ENCODE results near the gene C10orf62. TPM values are rescaled to one million over a fixed set of nuclear protein-coding genes. Genes with fewer than 3 reads are reported as not detected.
A peak's percentile ranks its signal among the peaks of the same experiment; 100 is the strongest.

C10orf62 gene
- total and polyA plus RNA-seq, 2 experiments from 2014 or later: not detected

DNA sequence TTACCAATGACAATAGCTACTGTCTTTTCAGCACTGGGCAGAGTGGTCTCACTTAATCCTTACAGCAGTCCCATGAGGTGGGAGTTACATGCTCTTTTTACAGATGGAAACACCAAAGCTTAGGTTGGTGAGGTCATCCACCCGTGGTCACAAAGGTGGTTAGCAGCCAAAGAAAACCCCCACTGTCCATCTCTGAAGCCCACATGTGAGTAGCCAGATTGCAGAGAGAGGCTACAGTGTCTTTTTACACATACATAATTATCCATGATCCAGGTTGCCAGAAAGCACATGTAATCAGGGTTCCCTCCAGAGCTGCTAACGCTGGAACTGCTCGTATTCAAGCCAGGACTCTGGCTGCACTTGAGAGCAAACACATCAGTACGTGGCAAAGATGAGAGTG lies 41.6 kb upstream of the C10orf62 start (continued):
- TF ChIP-seq, protein P1, sequence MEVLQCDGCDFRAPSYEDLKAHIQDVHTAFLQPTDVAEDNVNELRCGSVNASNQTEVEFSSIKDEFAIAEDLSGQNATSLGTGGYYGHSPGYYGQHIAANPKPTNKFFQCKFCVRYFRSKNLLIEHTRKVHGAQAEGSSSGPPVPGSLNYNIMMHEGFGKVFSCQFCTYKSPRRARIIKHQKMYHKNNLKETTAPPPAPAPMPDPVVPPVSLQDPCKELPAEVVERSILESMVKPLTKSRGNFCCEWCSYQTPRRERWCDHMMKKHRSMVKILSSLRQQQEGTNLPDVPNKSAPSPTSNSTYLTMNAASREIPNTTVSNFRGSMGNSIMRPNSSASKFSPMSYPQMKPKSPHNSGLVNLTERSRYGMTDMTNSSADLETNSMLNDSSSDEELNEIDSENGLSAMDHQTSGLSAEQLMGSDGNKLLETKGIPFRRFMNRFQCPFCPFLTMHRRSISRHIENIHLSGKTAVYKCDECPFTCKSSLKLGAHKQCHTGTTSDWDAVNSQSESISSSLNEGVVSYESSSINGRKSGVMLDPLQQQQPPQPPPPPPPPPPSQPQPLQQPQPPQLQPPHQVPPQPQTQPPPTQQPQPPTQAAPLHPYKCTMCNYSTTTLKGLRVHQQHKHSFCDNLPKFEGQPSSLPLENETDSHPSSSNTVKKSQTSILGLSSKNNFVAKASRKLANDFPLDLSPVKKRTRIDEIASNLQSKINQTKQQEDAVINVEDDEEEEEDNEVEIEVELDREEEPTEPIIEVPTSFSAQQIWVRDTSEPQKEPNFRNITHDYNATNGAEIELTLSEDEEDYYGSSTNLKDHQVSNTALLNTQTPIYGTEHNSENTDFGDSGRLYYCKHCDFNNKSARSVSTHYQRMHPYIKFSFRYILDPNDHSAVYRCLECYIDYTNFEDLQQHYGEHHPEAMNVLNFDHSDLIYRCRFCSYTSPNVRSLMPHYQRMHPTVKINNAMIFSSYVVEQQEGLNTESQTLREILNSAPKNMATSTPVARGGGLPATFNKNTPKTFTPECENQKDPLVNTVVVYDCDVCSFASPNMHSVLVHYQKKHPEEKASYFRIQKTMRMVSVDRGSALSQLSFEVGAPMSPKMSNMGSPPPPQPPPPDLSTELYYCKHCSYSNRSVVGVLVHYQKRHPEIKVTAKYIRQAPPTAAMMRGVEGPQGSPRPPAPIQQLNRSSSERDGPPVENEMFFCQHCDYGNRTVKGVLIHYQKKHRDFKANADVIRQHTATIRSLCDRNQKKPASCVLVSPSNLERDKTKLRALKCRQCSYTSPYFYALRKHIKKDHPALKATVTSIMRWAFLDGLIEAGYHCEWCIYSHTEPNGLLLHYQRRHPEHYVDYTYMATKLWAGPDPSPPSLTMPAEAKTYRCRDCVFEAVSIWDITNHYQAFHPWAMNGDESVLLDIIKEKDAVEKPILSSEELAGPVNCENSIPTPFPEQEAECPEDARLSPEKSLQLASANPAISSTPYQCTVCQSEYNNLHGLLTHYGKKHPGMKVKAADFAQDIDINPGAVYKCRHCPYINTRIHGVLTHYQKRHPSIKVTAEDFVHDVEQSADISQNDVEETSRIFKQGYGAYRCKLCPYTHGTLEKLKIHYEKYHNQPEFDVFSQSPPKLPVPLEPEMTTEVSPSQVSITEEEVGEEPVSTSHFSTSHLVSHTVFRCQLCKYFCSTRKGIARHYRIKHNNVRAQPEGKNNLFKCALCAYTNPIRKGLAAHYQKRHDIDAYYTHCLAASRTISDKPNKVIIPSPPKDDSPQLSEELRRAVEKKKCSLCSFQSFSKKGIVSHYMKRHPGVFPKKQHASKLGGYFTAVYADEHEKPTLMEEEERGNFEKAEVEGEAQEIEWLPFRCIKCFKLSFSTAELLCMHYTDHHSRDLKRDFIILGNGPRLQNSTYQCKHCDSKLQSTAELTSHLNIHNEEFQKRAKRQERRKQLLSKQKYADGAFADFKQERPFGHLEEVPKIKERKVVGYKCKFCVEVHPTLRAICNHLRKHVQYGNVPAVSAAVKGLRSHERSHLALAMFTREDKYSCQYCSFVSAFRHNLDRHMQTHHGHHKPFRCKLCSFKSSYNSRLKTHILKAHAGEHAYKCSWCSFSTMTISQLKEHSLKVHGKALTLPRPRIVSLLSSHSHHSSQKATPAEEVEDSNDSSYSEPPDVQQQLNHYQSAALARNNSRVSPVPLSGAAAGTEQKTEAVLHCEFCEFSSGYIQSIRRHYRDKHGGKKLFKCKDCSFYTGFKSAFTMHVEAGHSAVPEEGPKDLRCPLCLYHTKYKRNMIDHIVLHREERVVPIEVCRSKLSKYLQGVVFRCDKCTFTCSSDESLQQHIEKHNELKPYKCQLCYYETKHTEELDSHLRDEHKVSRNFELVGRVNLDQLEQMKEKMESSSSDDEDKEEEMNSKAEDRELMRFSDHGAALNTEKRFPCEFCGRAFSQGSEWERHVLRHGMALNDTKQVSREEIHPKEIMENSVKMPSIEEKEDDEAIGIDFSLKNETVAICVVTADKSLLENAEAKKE (CRISPR knock-in tag; IDR thresholded peaks at IDR 0.05): no peak
- TF ChIP-seq ZNF114 (CRISPR knock-in tag; IDR thresholded peaks at IDR 0.05): no peak
- TF ChIP-seq STAT1 (IDR thresholded peaks at IDR 0.05; ENCODE audit: unreplicated experiment): no peak
- no peak for TF ChIP-seq ZNF331 (CRISPR knock-in tag; IDR thresholded peaks at IDR 0.05; ENCODE audit: low read depth)
- TF ChIP-seq NANOG (IDR thresholded peaks at IDR 0.05; ENCODE audit: borderline replicate concordance): no peak
- TF ChIP-seq EZH2 (IDR thresholded peaks at IDR 0.05; ENCODE audit: low read depth, unreplicated experiment): no peak

DNA sequence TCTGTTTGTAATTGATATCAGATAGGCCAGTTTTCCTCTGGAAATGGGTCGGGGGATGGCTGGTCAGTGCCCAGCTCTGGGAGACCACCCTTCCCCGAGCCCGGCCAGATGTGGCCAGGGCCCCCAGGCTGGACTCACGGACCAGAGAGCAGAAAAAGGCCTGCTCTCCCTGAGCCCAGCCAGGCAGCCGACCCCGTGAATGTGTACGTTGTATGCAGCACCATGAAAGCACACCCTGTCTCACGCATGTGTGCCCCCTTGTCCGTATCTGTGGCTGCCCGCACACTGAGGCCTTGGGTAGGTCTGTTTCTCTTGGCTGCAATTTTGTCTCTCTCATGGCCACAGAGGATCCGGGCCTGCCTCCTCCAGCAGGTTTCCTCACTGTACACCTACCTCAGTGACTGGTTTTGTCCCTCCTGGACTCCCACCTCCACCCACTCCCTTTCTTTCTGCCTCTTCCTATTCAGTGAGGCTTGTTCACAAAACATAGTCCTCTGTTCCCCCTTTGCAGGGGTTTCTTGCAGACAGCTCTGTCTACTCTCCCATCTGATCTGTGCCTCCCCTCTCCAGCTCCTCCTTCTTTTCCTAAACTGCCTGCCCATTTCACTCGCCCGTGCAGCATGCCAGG lies 40.6 kb upstream of the C10orf62 start:
- H3K79me2 ChIP-seq (replicated peaks; ENCODE audit: insufficient read depth): no peaks in the 10 kb centered on the region; the same call in none of the 2 replicates
- Mint-ChIP-seq H3K36me3 (ENCODE audit: low read depth) (no peaks in the 10 kb centered on the region), H3K4me1 (peaks cover 30% of the 10 kb centered on the region), H3K4me3 (no peak overlapping the region), H3K27ac (peak overlapping the region; percentile 67), H3K27me3 (ENCODE audit: insufficient read depth, low read depth, poor library complexity) (peaks cover 8% of the 10 kb centered on the region), H3K9me3 (no peaks in the 10 kb centered on the region)
- H3K4me3 ChIP-seq: no peak overlapping the region
- no peak for ATAC-seq
- H4K20me1 ChIP-seq (replicated peaks; ENCODE audit: insufficient read depth): no peaks in the 10 kb centered on the region
- no peak for DNase-seq (ENCODE audit: low spot score)
- H3K4me2 ChIP-seq: peak overlapping the region; percentile 70; the same call in 1 of the 2 replicates
- no peak overlapping the region for H3K27ac ChIP-seq (ENCODE audit: low read depth)
- H3K36me3 ChIP-seq (ENCODE audit: insufficient read depth): no peaks in the 10 kb centered on the region
- peaks cover 20% of the 10 kb centered on the region for H3K4me1 ChIP-seq (ENCODE audit: insufficient read depth)
- no peaks in the 10 kb centered on the region for H3K9me2 ChIP-seq (ENCODE audit: insufficient read depth)
- no peak overlapping the region for H2AFZ ChIP-seq
- 0 out of 2 replicates have a peak, but pooled peaks cover 6% of the 10 kb centered on the region for H3F3A ChIP-seq (replicated peaks; ENCODE audit: low read depth)
- H3K27me3 ChIP-seq (ENCODE audit: insufficient read depth): no peaks in the 10 kb centered on the region
- TF ChIP-seq, protein P2, sequence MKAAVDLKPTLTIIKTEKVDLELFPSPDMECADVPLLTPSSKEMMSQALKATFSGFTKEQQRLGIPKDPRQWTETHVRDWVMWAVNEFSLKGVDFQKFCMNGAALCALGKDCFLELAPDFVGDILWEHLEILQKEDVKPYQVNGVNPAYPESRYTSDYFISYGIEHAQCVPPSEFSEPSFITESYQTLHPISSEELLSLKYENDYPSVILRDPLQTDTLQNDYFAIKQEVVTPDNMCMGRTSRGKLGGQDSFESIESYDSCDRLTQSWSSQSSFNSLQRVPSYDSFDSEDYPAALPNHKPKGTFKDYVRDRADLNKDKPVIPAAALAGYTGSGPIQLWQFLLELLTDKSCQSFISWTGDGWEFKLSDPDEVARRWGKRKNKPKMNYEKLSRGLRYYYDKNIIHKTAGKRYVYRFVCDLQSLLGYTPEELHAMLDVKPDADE (IDR thresholded peaks at IDR 0.05): no peak
- TF ChIP-seq ZNF331 (CRISPR knock-in tag; IDR thresholded peaks at IDR 0.05; ENCODE audit: low read depth) (no peak), NANOG (IDR thresholded peaks at IDR 0.05; ENCODE audit: borderline replicate concordance) (no peak), EZH2 (IDR thresholded peaks at IDR 0.05; ENCODE audit: low read depth, unreplicated experiment) (no peak), ZNF114 (CRISPR knock-in tag; IDR thresholded peaks at IDR 0.05) (no peak), EZH2phosphoT487 (IDR thresholded peaks at IDR 0.05; ENCODE audit: unreplicated experiment) (no peak), JUNB (IDR thresholded peaks at IDR 0.05; ENCODE audit: unreplicated experiment) (no peak), STAT1 (IDR thresholded peaks at IDR 0.05; ENCODE audit: unreplicated experiment) (no peak)
- TF ChIP-seq, protein P3, sequence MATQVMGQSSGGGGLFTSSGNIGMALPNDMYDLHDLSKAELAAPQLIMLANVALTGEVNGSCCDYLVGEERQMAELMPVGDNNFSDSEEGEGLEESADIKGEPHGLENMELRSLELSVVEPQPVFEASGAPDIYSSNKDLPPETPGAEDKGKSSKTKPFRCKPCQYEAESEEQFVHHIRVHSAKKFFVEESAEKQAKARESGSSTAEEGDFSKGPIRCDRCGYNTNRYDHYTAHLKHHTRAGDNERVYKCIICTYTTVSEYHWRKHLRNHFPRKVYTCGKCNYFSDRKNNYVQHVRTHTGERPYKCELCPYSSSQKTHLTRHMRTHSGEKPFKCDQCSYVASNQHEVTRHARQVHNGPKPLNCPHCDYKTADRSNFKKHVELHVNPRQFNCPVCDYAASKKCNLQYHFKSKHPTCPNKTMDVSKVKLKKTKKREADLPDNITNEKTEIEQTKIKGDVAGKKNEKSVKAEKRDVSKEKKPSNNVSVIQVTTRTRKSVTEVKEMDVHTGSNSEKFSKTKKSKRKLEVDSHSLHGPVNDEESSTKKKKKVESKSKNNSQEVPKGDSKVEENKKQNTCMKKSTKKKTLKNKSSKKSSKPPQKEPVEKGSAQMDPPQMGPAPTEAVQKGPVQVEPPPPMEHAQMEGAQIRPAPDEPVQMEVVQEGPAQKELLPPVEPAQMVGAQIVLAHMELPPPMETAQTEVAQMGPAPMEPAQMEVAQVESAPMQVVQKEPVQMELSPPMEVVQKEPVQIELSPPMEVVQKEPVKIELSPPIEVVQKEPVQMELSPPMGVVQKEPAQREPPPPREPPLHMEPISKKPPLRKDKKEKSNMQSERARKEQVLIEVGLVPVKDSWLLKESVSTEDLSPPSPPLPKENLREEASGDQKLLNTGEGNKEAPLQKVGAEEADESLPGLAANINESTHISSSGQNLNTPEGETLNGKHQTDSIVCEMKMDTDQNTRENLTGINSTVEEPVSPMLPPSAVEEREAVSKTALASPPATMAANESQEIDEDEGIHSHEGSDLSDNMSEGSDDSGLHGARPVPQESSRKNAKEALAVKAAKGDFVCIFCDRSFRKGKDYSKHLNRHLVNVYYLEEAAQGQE (IDR thresholded peaks at IDR 0.05; ENCODE audit: unreplicated experiment): no peak
